OCI-LY3 (cell line): Measurements from ENCODE around the gene CDX1.

Experiments used
- H2AFZ ChIP-seq: fragments of 200-600, 300-600 bp; shearing (Covaris generic); 2 replicates; pipeline ENCODE4 v1.6.0; 2014; ENCODE audit warnings: antibody characterized with exemption, low read depth, low read length
- H3K27ac ChIP-seq: fragments of 200-600, 300-600 bp; sonication (generic); 2 replicates; pipeline ENCODE4 v1.5.1; 2014; ENCODE audit warnings: mild to moderate bottlenecking, low read length, moderate library complexity, mixed read lengths
- H3K27me3 ChIP-seq: fragments of 200-600, 300-600 bp; sonication (generic); 2 replicates; pipeline ENCODE4 v1.6.1; 2014; ENCODE audit warnings: low read depth, low read length, mixed read lengths
- H3K36me3 ChIP-seq: fragments of 200-600, 300-600 bp; sonication (generic); replicated peaks from 2 replicates; pipeline ENCODE3; 2014; ENCODE audit warnings: low read depth, low read length, mixed read lengths
- H3K4me1 ChIP-seq: fragments of 300-600, 200-600 bp; sonication (generic); 2 replicates; pipeline ENCODE4 v1.6.1; 2014; ENCODE audit warnings: low read length, mixed read lengths
- H3K4me2 ChIP-seq: fragments of 200-600, 300-600 bp; sonication (generic); 2 replicates; pipeline ENCODE4 v1.6.1; 2014; ENCODE audit warnings: low read length, mixed read lengths
- H3K4me3 ChIP-seq: fragments of 300-600, 200-600 bp; sonication (generic); 2 replicates; pipeline ENCODE4 v1.5.1; 2014; ENCODE audit warnings: antibody characterized with exemption, mild to moderate bottlenecking, low read length, moderate library complexity
- H3K79me2 ChIP-seq: fragments of 300-600, 200-600 bp; shearing (Covaris generic); 2 replicates; pipeline ENCODE4 v1.6.1; 2014; ENCODE audit warnings: mild to moderate bottlenecking, low read length, mixed read lengths
- H3K9ac ChIP-seq: fragments of 300-600, 200-600 bp; shearing (Covaris generic); 2 replicates; pipeline ENCODE4 v1.6.0; 2014; ENCODE audit warnings: mild to moderate bottlenecking, low read length, moderate library complexity
- H3K9me3 ChIP-seq: fragments of 200-600, 300-600 bp; shearing (Covaris generic); 2 replicates; pipeline ENCODE4 v1.6.1; 2014; ENCODE audit warnings: low read length, mixed read lengths; ENCODE audit not compliant: insufficient read depth
- H4K20me1 ChIP-seq: fragments of 200-600, 300-600 bp; sonication (generic); 2 replicates; pipeline ENCODE4 v1.6.1; 2016; ENCODE audit warnings: low read length, mixed read lengths; ENCODE audit not compliant: insufficient read depth
- EZH2phosphoT487 ChIP-seq: fragments of 200-600 bp; shearing (Covaris generic); IDR thresholded peaks from 2 replicates; pipeline ENCODE4 v1.6.1; 2018; ENCODE audit warnings: antibody characterized with exemption, mixed run types, low read depth
- TF ChIP-seq, protein P1 (sequence below): fragments of 200-600, 300-600 bp; sonication (generic); IDR thresholded peaks from 2 replicates; pipeline ENCODE4 v1.5.1; 2014; ENCODE audit warnings: antibody characterized with exemption, low read length, low read depth

The CDX1 gene

DNA sequence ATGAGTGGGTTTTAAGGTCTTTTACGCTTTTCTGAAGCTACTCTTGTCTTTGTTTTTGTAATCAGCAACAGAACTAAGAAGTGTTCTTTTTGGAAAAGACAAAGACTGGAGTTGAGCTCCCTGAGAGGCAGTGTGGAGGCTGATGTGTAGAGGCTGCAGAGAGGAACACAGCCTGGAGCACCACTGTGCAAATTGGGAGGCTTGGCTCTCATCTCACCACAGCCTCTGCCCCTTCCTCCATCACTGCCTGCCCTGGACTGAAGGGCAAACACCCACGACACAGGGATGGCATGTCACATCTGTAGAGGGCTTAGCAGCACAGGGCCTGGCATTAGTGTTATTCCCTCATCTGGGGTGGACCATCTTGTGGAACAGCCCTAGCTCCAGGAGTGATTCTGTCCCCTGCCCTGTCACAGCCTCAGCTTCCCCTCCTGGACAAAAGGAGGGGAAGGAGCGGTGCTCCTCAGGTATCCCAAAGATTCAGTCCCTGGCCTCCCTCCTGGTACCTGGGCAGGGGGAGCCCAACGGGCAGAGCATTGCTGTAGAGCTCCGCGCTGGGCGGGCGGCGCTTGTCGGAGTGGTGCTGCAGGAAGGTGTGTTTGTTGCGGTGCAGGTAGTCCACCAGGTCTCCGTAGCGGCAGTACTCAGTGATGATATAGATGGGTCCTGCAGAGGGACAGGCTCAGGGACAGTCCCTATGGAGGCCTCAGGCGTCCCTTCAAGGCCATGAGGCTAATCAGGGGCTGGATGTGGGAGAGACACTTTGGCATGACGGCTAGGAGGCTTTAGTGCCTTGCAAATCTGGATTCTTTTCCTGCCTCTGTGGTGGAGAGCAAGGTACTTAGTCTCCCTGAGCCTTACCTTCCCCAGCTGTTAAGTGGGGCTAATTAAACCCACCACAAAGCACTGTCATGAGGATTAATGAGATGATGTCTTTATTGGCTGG is 43.8 kb upstream of the CDX1 start:
- H2AFZ ChIP-seq, result no peak overlapping the region
- H3K4me2 ChIP-seq, result no peak overlapping the region
- no peaks in the 10 kb centered on the region for H3K36me3 ChIP-seq
- H4K20me1 ChIP-seq, result no peaks in the 10 kb centered on the region
- H3K79me2 ChIP-seq, result no peaks in the 10 kb centered on the region
- H3K4me3 ChIP-seq, result no peak overlapping the region
- H3K4me1 ChIP-seq, result no peaks in the 10 kb centered on the region
- no peaks in the 10 kb centered on the region for H3K9me3 ChIP-seq
- no peak for TF ChIP-seq EZH2phosphoT487
- TF ChIP-seq, protein P1, sequence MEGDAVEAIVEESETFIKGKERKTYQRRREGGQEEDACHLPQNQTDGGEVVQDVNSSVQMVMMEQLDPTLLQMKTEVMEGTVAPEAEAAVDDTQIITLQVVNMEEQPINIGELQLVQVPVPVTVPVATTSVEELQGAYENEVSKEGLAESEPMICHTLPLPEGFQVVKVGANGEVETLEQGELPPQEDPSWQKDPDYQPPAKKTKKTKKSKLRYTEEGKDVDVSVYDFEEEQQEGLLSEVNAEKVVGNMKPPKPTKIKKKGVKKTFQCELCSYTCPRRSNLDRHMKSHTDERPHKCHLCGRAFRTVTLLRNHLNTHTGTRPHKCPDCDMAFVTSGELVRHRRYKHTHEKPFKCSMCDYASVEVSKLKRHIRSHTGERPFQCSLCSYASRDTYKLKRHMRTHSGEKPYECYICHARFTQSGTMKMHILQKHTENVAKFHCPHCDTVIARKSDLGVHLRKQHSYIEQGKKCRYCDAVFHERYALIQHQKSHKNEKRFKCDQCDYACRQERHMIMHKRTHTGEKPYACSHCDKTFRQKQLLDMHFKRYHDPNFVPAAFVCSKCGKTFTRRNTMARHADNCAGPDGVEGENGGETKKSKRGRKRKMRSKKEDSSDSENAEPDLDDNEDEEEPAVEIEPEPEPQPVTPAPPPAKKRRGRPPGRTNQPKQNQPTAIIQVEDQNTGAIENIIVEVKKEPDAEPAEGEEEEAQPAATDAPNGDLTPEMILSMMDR, result no peak
- H3K27ac ChIP-seq, result no peak overlapping the region
- no peak overlapping the region for H3K9ac ChIP-seq
- no peaks in the 10 kb centered on the region for H3K27me3 ChIP-seq

DNA sequence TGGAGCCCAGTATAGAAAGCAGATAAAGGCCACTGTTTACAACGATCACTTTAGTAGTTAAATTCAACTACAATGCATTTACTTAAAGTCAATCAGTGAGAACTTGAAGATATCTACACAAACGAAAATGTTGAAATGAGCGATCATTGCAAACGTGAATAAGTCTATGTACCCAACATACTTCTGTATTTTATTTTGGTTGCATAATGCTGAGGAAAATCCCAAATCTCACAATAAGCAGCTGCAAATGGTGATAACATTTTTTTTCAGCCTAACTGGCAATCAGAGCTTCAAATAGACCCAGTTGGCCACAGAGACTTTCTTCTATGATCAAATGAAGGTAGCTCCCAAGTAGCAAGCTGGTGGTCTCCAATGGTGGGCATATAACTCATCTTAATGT is 43.0 kb upstream of the CDX1 start:
- H3K9ac ChIP-seq, result no peak overlapping the region
- H3K36me3 ChIP-seq, result no peaks in the 10 kb centered on the region
- no peaks in the 10 kb centered on the region for H4K20me1 ChIP-seq
- no peaks in the 10 kb centered on the region for H3K27me3 ChIP-seq
- H3K27ac ChIP-seq, result no peak overlapping the region
- no peak overlapping the region for H2AFZ ChIP-seq
- H3K4me3 ChIP-seq, result no peak overlapping the region
- TF ChIP-seq EZH2phosphoT487, result no peak
- TF ChIP-seq, protein P1, result no peak
- no peaks in the 10 kb centered on the region for H3K9me3 ChIP-seq
- H3K79me2 ChIP-seq, result no peaks in the 10 kb centered on the region
- no peak overlapping the region for H3K4me2 ChIP-seq
- H3K4me1 ChIP-seq, result no peaks in the 10 kb centered on the region

DNA sequence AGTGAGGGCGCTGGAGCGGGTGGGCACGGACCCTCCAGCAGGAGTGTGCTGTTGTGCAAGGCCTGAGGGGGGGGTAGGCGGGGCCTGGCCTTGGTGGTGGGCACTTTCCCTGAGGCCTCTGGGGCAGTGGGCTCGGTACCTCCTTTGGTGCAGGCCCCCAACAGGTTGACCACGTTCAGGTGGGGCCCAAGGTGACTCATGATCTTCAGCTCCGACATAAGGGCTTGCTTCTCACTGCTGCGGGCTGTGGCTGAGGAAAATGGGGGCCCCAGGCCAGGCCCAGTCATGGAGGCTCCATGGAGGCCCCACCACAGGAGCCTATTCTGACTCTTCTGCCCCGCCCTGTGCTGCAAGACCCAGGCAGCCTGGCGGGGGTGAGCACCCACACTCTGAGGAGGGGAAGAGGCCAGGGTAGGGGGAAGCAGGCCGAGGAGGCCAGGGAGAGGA is 42.4 kb upstream of the CDX1 start:
- Histone ChIP-seq H3K79me2 (no peaks in the 10 kb centered on the region), H4K20me1 (no peaks in the 10 kb centered on the region), H3K27me3 (no peaks in the 10 kb centered on the region), H3K4me2 (no peak overlapping the region), H3K9me3 (no peaks in the 10 kb centered on the region), H3K4me3 (no peak overlapping the region), H3K9ac (no peak overlapping the region), H2AFZ (no peak overlapping the region), H3K4me1 (no peaks in the 10 kb centered on the region), H3K36me3 (no peaks in the 10 kb centered on the region), H3K27ac (no peak overlapping the region)
- no peak for TF ChIP-seq EZH2phosphoT487
- TF ChIP-seq, protein P1, result no peak

DNA sequence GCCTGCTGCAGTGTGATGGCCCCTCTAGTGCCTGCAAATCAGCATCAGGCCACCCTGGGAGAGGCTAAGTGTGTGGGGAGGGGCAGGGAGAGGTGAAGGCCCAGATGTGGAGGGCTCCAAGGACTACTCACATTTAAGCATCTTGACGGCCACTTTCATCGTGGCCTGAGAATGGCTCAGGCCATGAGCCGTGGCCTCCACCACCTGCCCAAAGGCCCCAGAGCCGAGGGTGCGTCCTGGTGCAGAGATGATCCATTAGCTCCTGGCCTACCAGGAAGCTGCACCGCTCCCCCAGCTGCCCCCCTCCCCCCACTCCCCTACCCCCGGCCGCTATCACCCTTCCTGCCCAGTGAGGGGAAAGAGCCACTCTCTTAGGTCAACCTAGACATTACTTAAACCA is 42.0 kb upstream of the CDX1 start:
- H3K4me1 ChIP-seq, result no peaks in the 10 kb centered on the region
- no peak overlapping the region for H3K4me2 ChIP-seq

More for the DNA sequence above, 42.0 kb upstream of the CDX1 start:
- no peak overlapping the region for H3K27ac ChIP-seq
- no peak overlapping the region for H3K9ac ChIP-seq
- no peaks in the 10 kb centered on the region for H3K27me3 ChIP-seq
- H2AFZ ChIP-seq, result no peak overlapping the region
- H4K20me1 ChIP-seq, result no peaks in the 10 kb centered on the region
- no peaks in the 10 kb centered on the region for H3K36me3 ChIP-seq
- no peaks in the 10 kb centered on the region for H3K79me2 ChIP-seq
- H3K4me3 ChIP-seq, result no peak overlapping the region
- H3K9me3 ChIP-seq, result no peaks in the 10 kb centered on the region
- no peak for TF ChIP-seq EZH2phosphoT487
- TF ChIP-seq, protein P1, result no peak
